ENCODE measurements around the gene KRT75.

DNA sequence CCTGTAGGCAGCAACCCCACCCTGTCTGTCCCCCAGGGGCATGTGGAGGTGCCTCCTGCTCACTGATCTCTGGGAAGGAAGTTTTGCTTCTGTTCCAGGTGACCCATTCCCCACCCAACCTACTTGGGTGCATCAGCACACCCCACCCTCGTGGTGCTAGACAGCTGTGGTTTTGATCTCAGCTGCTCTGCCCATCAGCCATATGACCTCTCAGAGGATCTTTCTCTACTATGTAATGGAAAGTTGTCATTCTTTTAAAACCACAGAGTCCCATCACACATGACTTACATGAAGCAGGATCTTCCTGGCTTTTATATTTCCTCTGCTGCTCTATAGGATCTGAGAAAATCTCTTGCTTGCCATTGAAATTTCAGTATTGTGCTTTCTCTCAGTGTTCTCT is 14.5 kb downstream of the KRT75 start:
- TF ChIP-seq, protein P1, sequence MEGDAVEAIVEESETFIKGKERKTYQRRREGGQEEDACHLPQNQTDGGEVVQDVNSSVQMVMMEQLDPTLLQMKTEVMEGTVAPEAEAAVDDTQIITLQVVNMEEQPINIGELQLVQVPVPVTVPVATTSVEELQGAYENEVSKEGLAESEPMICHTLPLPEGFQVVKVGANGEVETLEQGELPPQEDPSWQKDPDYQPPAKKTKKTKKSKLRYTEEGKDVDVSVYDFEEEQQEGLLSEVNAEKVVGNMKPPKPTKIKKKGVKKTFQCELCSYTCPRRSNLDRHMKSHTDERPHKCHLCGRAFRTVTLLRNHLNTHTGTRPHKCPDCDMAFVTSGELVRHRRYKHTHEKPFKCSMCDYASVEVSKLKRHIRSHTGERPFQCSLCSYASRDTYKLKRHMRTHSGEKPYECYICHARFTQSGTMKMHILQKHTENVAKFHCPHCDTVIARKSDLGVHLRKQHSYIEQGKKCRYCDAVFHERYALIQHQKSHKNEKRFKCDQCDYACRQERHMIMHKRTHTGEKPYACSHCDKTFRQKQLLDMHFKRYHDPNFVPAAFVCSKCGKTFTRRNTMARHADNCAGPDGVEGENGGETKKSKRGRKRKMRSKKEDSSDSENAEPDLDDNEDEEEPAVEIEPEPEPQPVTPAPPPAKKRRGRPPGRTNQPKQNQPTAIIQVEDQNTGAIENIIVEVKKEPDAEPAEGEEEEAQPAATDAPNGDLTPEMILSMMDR (optimal IDR thresholded peaks at IDR 0.05 in 1 of 3, IDR thresholded peaks at IDR 0.05 in 1 of 3, conservative IDR thresholded peaks at IDR 0.05 in 1 of 3; ENCODE audit: extremely low read depth in 1 of 3, insufficient read depth in 2 of 3, low read length in 3 of 3): no peak
- TF ChIP-seq EZH2 (IDR thresholded peaks at IDR 0.05; ENCODE audit: low read length): no peak
